ENCODE measurements around the gene EIF2S3.
A peak's percentile ranks its signal among the peaks of the same experiment; 100 is the strongest.

EIF2S3 gene

GRCh38 chrX:24027086-24027485, 27.7 kb upstream of the EIF2S3 start, which contains the start of gene KLHL15:
TSS of gene KLHL15 (minus strand) at chrX:24027186. CDS start at chrX:24006693, 20,493 bp downstream.
- peak within 1 kb of the TSS; percentile 97 for H3K9ac ChIP-seq (ENCODE audit: low read length)
- peaks cover 4% of the 10 kb centered on the region; the same call in 1 of the 2 replicates for H3K27me3 ChIP-seq (ENCODE audit: low read depth, low read length)
- H3K27ac ChIP-seq (ENCODE audit: low read length): peak within 1 kb of the TSS; percentile 78
- H3K4me1 ChIP-seq (ENCODE audit: low read length): peaks cover 6% of the 10 kb centered on the region; the same call in 1 of the 2 replicates
- peak within 1 kb of the TSS; percentile 99 for H3K4me3 ChIP-seq (ENCODE audit: low read length)
- peaks cover 13% of the 10 kb centered on the region for H4K20me1 ChIP-seq (ENCODE audit: insufficient read depth, low read length)
- H3K36me3 ChIP-seq (replicated peaks; ENCODE audit: low read depth, low read length): peaks cover 2% of the 10 kb centered on the region
- peaks cover 29% of the 10 kb centered on the region for H3K79me2 ChIP-seq (ENCODE audit: low read length)
- H3K4me2 ChIP-seq (ENCODE audit: low read length): peak within 1 kb of the TSS; percentile 88
- peak within 1 kb of the TSS; percentile 89 for H2AFZ ChIP-seq (ENCODE audit: low read depth, low read length)
- TF ChIP-seq, protein P1, sequence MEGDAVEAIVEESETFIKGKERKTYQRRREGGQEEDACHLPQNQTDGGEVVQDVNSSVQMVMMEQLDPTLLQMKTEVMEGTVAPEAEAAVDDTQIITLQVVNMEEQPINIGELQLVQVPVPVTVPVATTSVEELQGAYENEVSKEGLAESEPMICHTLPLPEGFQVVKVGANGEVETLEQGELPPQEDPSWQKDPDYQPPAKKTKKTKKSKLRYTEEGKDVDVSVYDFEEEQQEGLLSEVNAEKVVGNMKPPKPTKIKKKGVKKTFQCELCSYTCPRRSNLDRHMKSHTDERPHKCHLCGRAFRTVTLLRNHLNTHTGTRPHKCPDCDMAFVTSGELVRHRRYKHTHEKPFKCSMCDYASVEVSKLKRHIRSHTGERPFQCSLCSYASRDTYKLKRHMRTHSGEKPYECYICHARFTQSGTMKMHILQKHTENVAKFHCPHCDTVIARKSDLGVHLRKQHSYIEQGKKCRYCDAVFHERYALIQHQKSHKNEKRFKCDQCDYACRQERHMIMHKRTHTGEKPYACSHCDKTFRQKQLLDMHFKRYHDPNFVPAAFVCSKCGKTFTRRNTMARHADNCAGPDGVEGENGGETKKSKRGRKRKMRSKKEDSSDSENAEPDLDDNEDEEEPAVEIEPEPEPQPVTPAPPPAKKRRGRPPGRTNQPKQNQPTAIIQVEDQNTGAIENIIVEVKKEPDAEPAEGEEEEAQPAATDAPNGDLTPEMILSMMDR (IDR thresholded peaks at IDR 0.05; ENCODE audit: low read depth, low read length): no peak
- no peak for TF ChIP-seq EZH2phosphoT487 (IDR thresholded peaks at IDR 0.05; ENCODE audit: low read depth)
- H3K9me3 ChIP-seq (ENCODE audit: insufficient read depth, low read length): no peaks in the 10 kb centered on the region

DNA sequence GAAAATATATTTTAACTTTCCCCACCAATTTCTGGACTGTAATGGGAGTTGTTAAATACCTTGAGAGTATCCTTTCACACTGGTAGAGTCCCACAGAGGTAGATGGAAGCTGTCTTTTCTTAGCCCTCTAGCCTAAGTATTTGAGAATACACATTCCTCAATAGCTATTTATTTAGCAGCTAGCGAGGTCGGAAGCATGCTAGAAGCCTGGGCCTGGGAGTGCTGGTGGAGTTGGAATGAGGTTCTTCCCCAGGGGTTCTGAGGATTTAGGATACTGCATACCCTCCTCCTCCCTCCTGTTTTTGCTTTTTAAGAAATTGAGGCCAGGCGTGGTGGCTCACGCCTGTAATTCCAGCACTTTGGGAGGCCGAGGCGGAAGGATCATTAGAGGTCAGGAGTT, 26.8 kb upstream of the EIF2S3 start:
- Histone ChIP-seq H3K79me2 (ENCODE audit: low read length) (peaks cover 20% of the 10 kb centered on the region), H3K27me3 (ENCODE audit: low read depth, low read length) (peaks cover 4% of the 10 kb centered on the region; the same call in 1 of the 2 replicates), H4K20me1 (ENCODE audit: insufficient read depth, low read length) (peaks cover 9% of the 10 kb centered on the region), H3K36me3 (replicated peaks; ENCODE audit: low read depth, low read length) (peaks cover 2% of the 10 kb centered on the region), H3K9me3 (ENCODE audit: insufficient read depth, low read length) (no peaks in the 10 kb centered on the region), H3K4me3 (ENCODE audit: low read length) (no peak overlapping the region), H3K4me1 (ENCODE audit: low read length) (peaks cover 6% of the 10 kb centered on the region; the same call in 1 of the 2 replicates), H3K27ac (ENCODE audit: low read length) (no peak overlapping the region), H3K4me2 (ENCODE audit: low read length) (no peak overlapping the region), H2AFZ (ENCODE audit: low read depth, low read length) (no peak overlapping the region), H3K9ac (ENCODE audit: low read length) (no peak overlapping the region)
- no peak for TF ChIP-seq EZH2phosphoT487 (IDR thresholded peaks at IDR 0.05; ENCODE audit: low read depth)

DNA sequence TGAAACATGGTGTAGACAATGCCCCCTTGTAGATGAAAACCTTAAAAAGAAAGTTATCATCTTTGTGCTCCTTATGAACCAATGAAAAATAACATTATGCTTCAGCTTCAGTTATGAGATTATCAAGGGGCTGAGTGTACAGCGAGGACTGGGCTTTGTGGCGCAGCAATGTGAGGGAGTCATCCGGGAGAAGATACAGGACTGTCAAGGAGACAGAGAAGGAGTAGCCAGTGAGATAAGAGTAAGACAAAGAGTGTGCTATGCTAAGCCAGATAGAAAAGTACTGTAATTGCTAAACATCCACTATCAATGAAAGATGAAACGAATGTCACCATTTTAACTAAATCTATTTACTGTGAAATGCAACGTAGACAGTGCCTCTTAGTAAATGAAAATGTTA, 24.2 kb upstream of the EIF2S3 start:
- TF ChIP-seq, protein P1 (IDR thresholded peaks at IDR 0.05; ENCODE audit: low read depth, low read length): no peak
- H3K27ac ChIP-seq (ENCODE audit: low read length): no peak overlapping the region
- no peak overlapping the region for H3K4me2 ChIP-seq (ENCODE audit: low read length)

DNA sequence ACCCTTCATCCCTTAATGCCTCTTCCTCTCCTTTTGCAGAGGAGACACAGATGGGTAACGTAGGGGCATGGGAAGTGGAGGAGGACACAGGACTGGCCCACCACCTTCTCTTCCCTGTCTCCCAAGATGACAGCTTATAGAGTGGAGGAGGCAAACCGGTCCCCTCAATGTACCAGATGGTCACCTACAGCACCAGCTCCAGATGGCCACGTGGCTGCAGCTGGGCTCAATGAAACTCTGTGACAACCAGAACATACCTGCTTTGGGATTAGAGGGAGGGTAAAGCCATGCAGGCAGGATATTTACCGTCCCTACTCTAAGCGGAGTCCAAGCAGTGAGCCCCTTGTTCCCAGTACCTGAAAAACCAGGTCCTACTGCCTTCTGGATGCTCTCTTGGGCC, 20.3 kb upstream of the EIF2S3 start:
- no peak for TF ChIP-seq EZH2phosphoT487 (IDR thresholded peaks at IDR 0.05; ENCODE audit: low read depth)
- TF ChIP-seq, protein P1 (IDR thresholded peaks at IDR 0.05; ENCODE audit: low read depth, low read length): no peak
- Histone ChIP-seq H3K9ac (ENCODE audit: low read length) (no peak overlapping the region), H3K36me3 (replicated peaks; ENCODE audit: low read depth, low read length) (no peaks in the 10 kb centered on the region), H3K4me1 (ENCODE audit: low read length) (no peaks in the 10 kb centered on the region), H4K20me1 (ENCODE audit: insufficient read depth, low read length) (no peaks in the 10 kb centered on the region), H3K9me3 (ENCODE audit: insufficient read depth, low read length) (no peaks in the 10 kb centered on the region), H3K27ac (ENCODE audit: low read length) (no peak overlapping the region), H3K4me2 (ENCODE audit: low read length) (no peak overlapping the region), H3K27me3 (ENCODE audit: low read depth, low read length) (peaks cover 4% of the 10 kb centered on the region; the same call in 1 of the 2 replicates), H3K79me2 (ENCODE audit: low read length) (no peaks in the 10 kb centered on the region), H3K4me3 (ENCODE audit: low read length) (no peak overlapping the region), H2AFZ (ENCODE audit: low read depth, low read length) (no peak overlapping the region)

More for the DNA sequence above, 24.2 kb upstream of the EIF2S3 start:
- Histone ChIP-seq H3K4me1 (ENCODE audit: low read length) (no peaks in the 10 kb centered on the region), H3K79me2 (ENCODE audit: low read length) (no peaks in the 10 kb centered on the region), H3K9ac (ENCODE audit: low read length) (no peak overlapping the region), H3K9me3 (ENCODE audit: insufficient read depth, low read length) (no peaks in the 10 kb centered on the region), H2AFZ (ENCODE audit: low read depth, low read length) (no peak overlapping the region), H3K36me3 (replicated peaks; ENCODE audit: low read depth, low read length) (no peaks in the 10 kb centered on the region), H3K4me3 (ENCODE audit: low read length) (no peak overlapping the region), H4K20me1 (ENCODE audit: insufficient read depth, low read length) (no peaks in the 10 kb centered on the region), H3K27me3 (ENCODE audit: low read depth, low read length) (peaks cover 4% of the 10 kb centered on the region; the same call in 1 of the 2 replicates)

Measured in OCI-LY3 (cell line).